CD4-positive, alpha-beta T cell (primary cell): Measurements from ENCODE around the gene STUB1. TPM values are rescaled to one million over a fixed set of nuclear protein-coding genes. Genes with fewer than 3 reads are reported as not detected.

ENCODE experiments used
- ATAC-seq: fragments of 200-7000 bp; cut with Tn5 transposase; one replicate; pipeline ENCODE4 v1.10.0; 2022; ENCODE audit warnings: mild to moderate bottlenecking; ENCODE audit not compliant: poor library complexity
- CTCF ChIA-PET: fragments of 350-600 bp; sonication (Branson Sonifier 250); formaldehyde crosslinking; loops from one replicate; lab custom pipeline; 2021; ENCODE audit warnings: antibody characterized with exemption, inconsistent platforms; lab: Charles Lee
- POLR2A ChIA-PET: fragments of 350-600 bp; sonication (Branson Sonifier 250); formaldehyde crosslinking; loops from one replicate; lab custom pipeline; 2021; ENCODE audit warnings: antibody characterized with exemption, inconsistent platforms; lab: Charles Lee
- DNase-seq, 14 experiments: peaks; one replicate each; pipeline ENCODE4 v3.0.0-alpha.2; 2013 to 2020; ENCODE audit warnings: mixed read lengths in 2 of 14
- H3K27ac ChIP-seq, 2 donors: one replicate each; pipeline versions ENCODE4 v1.5.1 to v1.7.0; 2013; ENCODE audit warnings: low read length in 2 of 2, low read depth in 1 of 2, mild to moderate bottlenecking in 1 of 2
- H3K27me3 ChIP-seq, 2 experiments: 1 replicate in 1 of 2; 2 replicates in 1 of 2; pipeline versions ENCODE4 v1.6.1 to v1.7.0; 2013; ENCODE audit warnings: low read length in 2 of 2, control low read depth in 1 of 2, mild to moderate bottlenecking in 1 of 2, moderate library complexity in 1 of 2; ENCODE audit not compliant: insufficient read depth in 2 of 2, control insufficient read depth in 1 of 2
- H3K36me3 ChIP-seq: one replicate; pipeline ENCODE4 v1.6.1; 2013; ENCODE audit warnings: low read length, control low read depth; ENCODE audit not compliant: insufficient read depth
- H3K4me1 ChIP-seq: one replicate; pipeline ENCODE4 v1.6.1; 2013; ENCODE audit warnings: low read length, control low read depth; ENCODE audit not compliant: insufficient read depth
- H3K4me3 ChIP-seq: one replicate; pipeline ENCODE4 v1.5.1; 2013; ENCODE audit warnings: mild to moderate bottlenecking, low read length, moderate library complexity
- H3K9me3 ChIP-seq, 2 experiments: 1 replicate in 1 of 2; 2 replicates in 1 of 2; pipeline versions ENCODE4 v1.6.1 to v1.7.0; 2013; ENCODE audit warnings: low read length in 2 of 2, mild to moderate bottlenecking in 2 of 2, control low read depth in 1 of 2, moderate library complexity in 1 of 2; ENCODE audit not compliant: control insufficient read depth in 1 of 2, insufficient read depth in 1 of 2
- H3K27ac Mint-ChIP-seq: one replicate; pipeline ENCODE4 v1.8.0; 2020; ENCODE audit warnings: mixed read lengths
- H3K27me3 Mint-ChIP-seq: one replicate; pipeline ENCODE4 v1.8.0; 2021; ENCODE audit warnings: mixed read lengths
- H3K36me3 Mint-ChIP-seq: one replicate; pipeline ENCODE4 v1.8.0; 2021; ENCODE audit warnings: low read depth, mixed read lengths
- H3K4me1 Mint-ChIP-seq: one replicate; pipeline ENCODE4 v1.8.0; 2021; ENCODE audit warnings: low read depth, mixed read lengths
- H3K4me3 Mint-ChIP-seq: one replicate; pipeline ENCODE4 v1.8.0; 2020; ENCODE audit warnings: mild to moderate bottlenecking, mixed read lengths
- H3K9me3 Mint-ChIP-seq: one replicate; pipeline ENCODE4 v1.8.0; 2020; ENCODE audit warnings: mixed read lengths
- CTCF ChIP-seq: fragments of 200-600 bp; IDR thresholded peaks from one replicate; pipeline ENCODE4 v1.8.0; 2022; ENCODE audit warnings: antibody characterized with exemption, mild to moderate bottlenecking
- intact Hi-C, 2 experiments: fragments of 100-400 bp; cut with DNase I in 1 of 2; cut with micrococcal nuclease in 1 of 2; formaldehyde crosslinking; loops; one replicate each; pipeline versions ENCODE4 v1.15.1 to v1.9.0; 2023 to 2025; cut with DNase I, micrococcal nuclease
- total RNA-seq, 174 experiments: library from RNA in 2 of 174; stranded (reverse) in 2 of 174; gene quantifications; one replicate each; pipeline ENCODE4 v1.2.3 and lab custom pipeline; 2021 to 2026

STUB1 gene
- total RNA-seq, 2 experiments from 2014 or later = 46.9 to 53.9 TPM

GRCh38 chr16:658679-659571 is 21.3 kb upstream of the STUB1 start:
- Histone ChIP-seq H3K4me3 (no peak overlapping the region), H3K9me3 (no peaks in the 10 kb centered on the region), H3K27ac (no peak overlapping the region), H3K36me3 (no peaks in the 10 kb centered on the region), H3K4me1 (peaks cover 16% of the 10 kb centered on the region), H3K27me3 (no peaks in the 10 kb centered on the region)
- CTCF ChIA-PET = no interaction called here
- peaks cover 6% of the 10 kb centered on the region for H3K4me1 Mint-ChIP-seq
- H3K27me3 Mint-ChIP-seq = no peaks in the 10 kb centered on the region
- no peak for TF ChIP-seq CTCF
- H3K9me3 Mint-ChIP-seq = no peaks in the 10 kb centered on the region
- no peaks in the 10 kb centered on the region for H3K36me3 Mint-ChIP-seq
- H3K27ac Mint-ChIP-seq = no peak overlapping the region
- ATAC-seq = no peak
- intact Hi-C loops = no loop called here
- POLR2A ChIA-PET = interaction anchor here (1.3 kb wide), 1 partner anchor 10 kb away, joined by 4 read pairs; the partner anchor contains the start of gene WDR90
- H3K4me3 Mint-ChIP-seq = no peak overlapping the region
- DNase-seq = no peak

- no peak for DNase-seq
- Mint-ChIP-seq H3K4me3 (no peak overlapping the region), H3K27me3 (no peaks in the 10 kb centered on the region), H3K36me3 (no peaks in the 10 kb centered on the region), H3K9me3 (no peaks in the 10 kb centered on the region), H3K4me1 (peaks cover 6% of the 10 kb centered on the region), H3K27ac (no peak overlapping the region)
- Histone ChIP-seq H3K27me3 (no peaks in the 10 kb centered on the region), H3K27ac (no peak overlapping the region), H3K4me3 (no peak overlapping the region), H3K36me3 (no peaks in the 10 kb centered on the region), H3K9me3 (no peaks in the 10 kb centered on the region), H3K4me1 (peaks cover 16% of the 10 kb centered on the region)
- ATAC-seq = no peak
- POLR2A ChIA-PET = interaction anchor here (0.6 to 1.3 kb wide), 2 partner anchors 10 to 23 kb away, joined by 3 to 4 read pairs; partner anchors contain the start of genes METTL26 and WDR90
- TF ChIP-seq CTCF = no peak
- CTCF ChIA-PET = no interaction called here
- intact Hi-C loops = loop anchor here in 1 of 2 experiments (5.0 kb wide), 1 partner anchor 67 kb away; the partner anchor contains the start of gene RAB40C
These were observed 20.6 kb upstream of the STUB1 start for GRCh38 chr16:659618-660017.

- Histone ChIP-seq H3K9me3 (no peaks in the 10 kb centered on the region), H3K27me3 (no peaks in the 10 kb centered on the region), H3K4me3 (no peak overlapping the region), H3K27ac (no peak overlapping the region), H3K4me1 (peaks cover 16% of the 10 kb centered on the region), H3K36me3 (no peaks in the 10 kb centered on the region)
- no peaks in the 10 kb centered on the region for H3K9me3 Mint-ChIP-seq
- H3K27me3 Mint-ChIP-seq = no peaks in the 10 kb centered on the region
- no peak for TF ChIP-seq CTCF
- H3K4me3 Mint-ChIP-seq = no peak overlapping the region
- ChIA-PET CTCF (no interaction called here), POLR2A (interaction anchor here (0.6 kb wide), 1 partner anchor 24 kb away, joined by 3 read pairs; the partner anchor contains the start of gene METTL26)
- no peak overlapping the region for H3K27ac Mint-ChIP-seq
- intact Hi-C loops = loop anchor here in 1 of 2 experiments (5.0 kb wide), 1 partner anchor 68 kb away; the partner anchor contains the start of gene RAB40C
- peaks cover 6% of the 10 kb centered on the region for H3K4me1 Mint-ChIP-seq
- DNase-seq = no peak
- no peaks in the 10 kb centered on the region for H3K36me3 Mint-ChIP-seq
- no peak for ATAC-seq
These were observed 20.1 kb upstream of the STUB1 start for GRCh38 chr16:660132-660458.
